ENCODE measurements around the gene GPX6. TPM values are rescaled to one million over a fixed set of nuclear protein-coding genes. Genes with fewer than 3 reads are reported as not detected.
"Not testable (repeated sequence)": the region's sequence is repeated elsewhere in the genome, so short reads cannot be mapped to it uniquely, and the experiment has no call there.

Gene GPX6
- total and polyA plus RNA-seq, 12 donors, result not detected

DNA sequence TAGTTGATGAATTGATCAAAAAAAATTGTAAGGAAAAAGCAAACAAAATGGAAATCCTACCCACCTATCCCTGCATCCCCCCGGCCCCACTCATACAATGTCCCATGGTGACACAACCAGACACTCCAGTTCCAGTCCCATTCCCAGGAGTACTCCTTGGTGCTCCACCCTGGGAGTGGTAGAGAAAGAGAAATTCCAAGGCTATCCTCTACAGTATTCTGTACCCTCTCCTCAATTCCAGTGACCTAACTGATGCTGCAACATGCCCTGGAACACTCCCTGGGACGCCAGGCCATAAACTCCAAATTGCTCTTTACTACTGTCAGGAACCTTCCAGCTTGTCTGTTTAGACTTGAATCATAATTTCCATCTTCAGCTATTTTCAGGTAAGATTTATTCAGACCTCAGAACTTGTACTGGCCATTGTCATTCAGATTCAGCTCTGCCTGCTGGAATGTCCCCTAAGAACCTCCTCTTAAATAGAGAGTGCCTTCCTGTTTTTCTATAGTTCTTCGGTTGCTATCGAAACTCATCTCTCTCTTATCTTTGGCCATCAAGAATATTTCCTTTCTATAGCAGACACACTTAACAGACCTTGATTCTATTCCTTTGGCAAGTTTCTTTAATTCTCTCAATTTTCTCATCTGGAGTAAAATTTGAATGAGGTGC is 8.7 kb downstream of the GPX6 start:
- Histone ChIP-seq H3K9me3 (replicated peaks in 1 of 3) (no peaks in the 10 kb centered on the region), H3K36me3 (replicated peaks in 1 of 2) (no peaks in the 10 kb centered on the region), H3K27ac (no peak overlapping the region), H3K27me3 (no peaks in the 10 kb centered on the region), H3K4me3 (no peak overlapping the region), H3K4me1 (replicated peaks in 1 of 2) (no peaks in the 10 kb centered on the region)
- DNase-seq, result no peak
- intact Hi-C loops (cut with DNase I), result no loop called here
- TF ChIP-seq, protein P1, sequence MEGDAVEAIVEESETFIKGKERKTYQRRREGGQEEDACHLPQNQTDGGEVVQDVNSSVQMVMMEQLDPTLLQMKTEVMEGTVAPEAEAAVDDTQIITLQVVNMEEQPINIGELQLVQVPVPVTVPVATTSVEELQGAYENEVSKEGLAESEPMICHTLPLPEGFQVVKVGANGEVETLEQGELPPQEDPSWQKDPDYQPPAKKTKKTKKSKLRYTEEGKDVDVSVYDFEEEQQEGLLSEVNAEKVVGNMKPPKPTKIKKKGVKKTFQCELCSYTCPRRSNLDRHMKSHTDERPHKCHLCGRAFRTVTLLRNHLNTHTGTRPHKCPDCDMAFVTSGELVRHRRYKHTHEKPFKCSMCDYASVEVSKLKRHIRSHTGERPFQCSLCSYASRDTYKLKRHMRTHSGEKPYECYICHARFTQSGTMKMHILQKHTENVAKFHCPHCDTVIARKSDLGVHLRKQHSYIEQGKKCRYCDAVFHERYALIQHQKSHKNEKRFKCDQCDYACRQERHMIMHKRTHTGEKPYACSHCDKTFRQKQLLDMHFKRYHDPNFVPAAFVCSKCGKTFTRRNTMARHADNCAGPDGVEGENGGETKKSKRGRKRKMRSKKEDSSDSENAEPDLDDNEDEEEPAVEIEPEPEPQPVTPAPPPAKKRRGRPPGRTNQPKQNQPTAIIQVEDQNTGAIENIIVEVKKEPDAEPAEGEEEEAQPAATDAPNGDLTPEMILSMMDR (IDR thresholded peaks at IDR 0.05), result no peak
- TF ChIP-seq POLR2A (IDR thresholded peaks at IDR 0.05), result no peak
- WGBS, 4 donors, result 62 to 65% (median 64%) methylated on average over 4 of the region's 4 CpGs

DNA sequence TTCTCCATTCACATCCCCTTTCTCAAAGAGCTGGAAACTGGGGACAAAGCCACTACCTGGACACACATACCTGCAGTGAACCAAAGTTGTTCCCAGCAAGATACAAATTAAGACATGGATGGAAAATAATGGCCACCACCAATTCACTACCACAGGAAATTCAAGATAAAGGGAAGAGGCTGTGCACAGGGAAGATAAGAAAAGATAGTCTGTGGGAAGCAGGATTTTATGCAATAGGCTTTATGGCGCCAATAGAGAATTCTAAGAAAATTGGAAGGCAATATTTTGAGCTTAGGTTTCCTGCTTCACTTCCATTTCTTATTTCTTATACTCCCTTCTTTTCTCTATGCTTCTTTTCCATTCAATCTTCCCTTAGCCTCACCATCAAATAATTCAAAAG is 9.9 kb downstream of the GPX6 start:
- 83 to 100% (median 91%) methylated on average over 1 of the region's 1 CpG for WGBS, 4 donors
- H3K9me3 ChIP-seq (replicated peaks in 1 of 3), result no peaks in the 10 kb centered on the region
- intact Hi-C loops (cut with DNase I), result no loop called here
- no peaks in the 10 kb centered on the region for H3K27me3 ChIP-seq
- H3K36me3 ChIP-seq (replicated peaks in 1 of 2), result no peaks in the 10 kb centered on the region
- H3K4me3 ChIP-seq, result no peak overlapping the region
- H3K4me1 ChIP-seq (replicated peaks in 1 of 2), result no peaks in the 10 kb centered on the region
- no peak for TF ChIP-seq POLR2A (IDR thresholded peaks at IDR 0.05)
- TF ChIP-seq, protein P1 (IDR thresholded peaks at IDR 0.05), result no peak
- no peak for DNase-seq
- H3K27ac ChIP-seq, result no peak overlapping the region

DNA sequence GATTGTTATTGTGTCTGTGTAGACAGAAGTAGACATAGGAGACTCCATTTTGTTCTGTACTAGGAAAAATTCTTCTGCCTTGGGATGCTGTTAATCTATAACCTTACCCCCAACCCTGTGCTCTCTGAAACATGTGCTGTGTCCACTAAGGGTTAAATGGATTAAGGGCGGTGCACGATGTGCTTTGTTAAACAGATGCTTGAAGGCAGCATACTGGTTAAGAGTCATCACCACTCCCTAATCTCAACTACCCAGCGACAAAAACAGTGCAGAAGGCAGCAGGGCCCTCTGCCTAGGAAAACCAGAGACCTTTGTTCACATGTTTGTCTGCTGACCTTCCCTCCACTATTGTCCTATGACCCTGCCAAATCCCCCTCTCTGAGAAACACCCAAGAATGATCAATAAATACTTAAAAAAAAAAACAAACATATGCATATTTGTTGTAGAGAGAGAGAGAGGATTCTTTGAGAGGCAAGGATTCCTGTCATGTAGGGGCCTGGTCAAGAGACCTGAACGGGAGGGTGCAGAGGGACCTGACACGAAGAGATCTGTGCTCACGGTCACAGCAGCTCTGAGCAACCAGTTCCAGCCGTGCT is 12.8 kb downstream of the GPX6 start:
- intact Hi-C loops (cut with DNase I); H3K36me3 ChIP-seq (replicated peaks in 1 of 2); H3K27ac ChIP-seq; H3K27me3 ChIP-seq; DNase-seq; H3K9me3 ChIP-seq (replicated peaks in 1 of 3); H3K4me3 ChIP-seq; H3K4me1 ChIP-seq (replicated peaks in 1 of 2): not testable (repeated sequence)
- WGBS, 4 donors, result 72 to 78% (median 78%) methylated on average over 7 of the region's 7 CpGs

DNA sequence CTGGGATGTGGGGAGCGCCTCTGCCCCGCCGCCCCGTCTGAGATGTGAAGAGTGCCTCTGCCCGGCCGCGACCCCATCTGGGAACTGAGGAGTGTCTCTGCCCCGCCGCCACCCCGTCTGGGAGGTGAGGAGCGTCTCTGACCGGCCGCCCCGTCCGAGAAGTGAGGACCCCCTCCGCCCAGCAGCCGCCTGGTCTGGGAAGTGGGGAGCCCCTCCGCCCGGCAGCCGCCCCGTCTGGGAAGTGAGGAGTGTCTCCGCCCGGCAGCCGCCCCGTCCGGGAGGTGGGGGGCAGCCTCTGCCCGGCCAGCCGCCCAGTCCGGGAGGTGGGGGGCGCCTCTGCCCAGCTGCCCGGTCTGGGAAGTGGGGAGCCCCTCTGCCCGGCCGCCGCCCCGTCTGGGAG is 13.5 kb downstream of the GPX6 start:
- H3K9me3 ChIP-seq (replicated peaks in 1 of 3); intact Hi-C loops (cut with DNase I); H3K27ac ChIP-seq; H3K4me1 ChIP-seq (replicated peaks in 1 of 2); DNase-seq; H3K27me3 ChIP-seq; H3K4me3 ChIP-seq; H3K36me3 ChIP-seq (replicated peaks in 1 of 2): not testable (repeated sequence)
- WGBS, 4 donors, result 90 to 100% (median 94%) methylated on average over 1 to 35 of the region's 35 CpGs

DNA sequence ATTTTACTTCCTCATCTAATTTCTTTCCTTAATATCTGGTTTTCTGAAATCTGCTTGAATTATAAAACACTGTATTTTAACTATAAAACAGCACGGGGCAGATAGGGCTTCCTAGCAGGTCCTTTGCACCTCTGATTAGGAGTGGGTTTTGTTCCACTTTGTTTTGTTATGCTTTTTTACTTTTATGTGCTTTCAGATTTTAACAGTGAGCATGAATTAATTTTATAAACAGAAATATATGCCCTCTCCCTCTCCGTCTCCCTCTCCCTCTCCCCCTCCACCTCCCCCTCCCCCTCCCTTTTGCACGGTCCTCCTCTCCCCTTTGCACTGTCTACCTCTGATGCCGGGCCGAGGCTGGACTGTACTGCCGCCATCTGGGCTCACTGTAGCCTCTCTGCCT is 14.3 kb downstream of the GPX6 start:
- Histone ChIP-seq H3K27ac (no peak overlapping the region), H3K36me3 (replicated peaks in 1 of 2) (no peaks in the 10 kb centered on the region), H3K4me3 (no peak overlapping the region), H3K4me1 (replicated peaks in 1 of 2) (no peaks in the 10 kb centered on the region), H3K27me3 (no peaks in the 10 kb centered on the region), H3K9me3 (replicated peaks in 1 of 3) (no peaks in the 10 kb centered on the region)
- intact Hi-C loops (cut with DNase I), result no loop called here
- no peak for DNase-seq
- TF ChIP-seq, protein P1 (IDR thresholded peaks at IDR 0.05), result no peak
- TF ChIP-seq POLR2A (IDR thresholded peaks at IDR 0.05), result no peak
- WGBS, 4 donors, result 82 to 88% (median 84%) methylated on average over 2 to 6 of the region's 6 CpGs
